SK-N-MC (cell line): ENCODE measurements around the gene PLD3.

ENCODE experiments used
- DNase-seq: peaks from one replicate; pipeline ENCODE4 v3.0.0-alpha.2; 2011; ENCODE audit warnings: low read depth, low spot score
- H3K27ac ChIP-seq: fragments of 200-600 bp; sonication (generic); 2 replicates; pipeline ENCODE4 v1.5.1; 2016; ENCODE audit warnings: mixed run types
- H3K36me3 ChIP-seq: fragments of 200-600 bp; sonication (generic); 2 replicates; pipeline ENCODE4 v1.6.1; 2017; ENCODE audit warnings: antibody characterized with exemption, low read length, mixed read lengths; ENCODE audit not compliant: insufficient read depth
- H3K4me3 ChIP-seq: fragments of 200-600 bp; sonication (generic); 2 replicates; pipeline ENCODE4 v1.5.1; 2016
- H3K9ac ChIP-seq: fragments of 200-600 bp; sonication (generic); 2 replicates; pipeline ENCODE4 v1.8.0; 2017; ENCODE audit warnings: mixed run types, mixed read lengths; ENCODE audit not compliant: insufficient read length
- H3K9me3 ChIP-seq: fragments of 200-600 bp; sonication (generic); 2 replicates; pipeline ENCODE4 v1.6.1; 2017; ENCODE audit warnings: low read depth, mild to moderate bottlenecking, antibody characterized with exemption, low read length, moderate library complexity, mixed read lengths
- EZH2 ChIP-seq: fragments of 200-600 bp; sonication (generic); IDR thresholded peaks from one replicate; pipeline ENCODE4 v1.6.1; 2017; ENCODE audit warnings: antibody characterized with exemption
- FOXP2 ChIP-seq: optimal IDR thresholded peaks from 2 replicates; pipeline ENCODE3; 2011; ENCODE audit warnings: mild to moderate bottlenecking, moderate library complexity; ENCODE audit not compliant: insufficient read depth; ENCODE audit errors: extremely low read length, control extremely low read depth
- POLR2AphosphoS5 ChIP-seq: IDR thresholded peaks from 2 replicates; pipeline ENCODE4 v1.6.1; 2012; ENCODE audit warnings: mild to moderate bottlenecking, low read depth, low read length, borderline replicate concordance

PLD3 gene

DNA sequence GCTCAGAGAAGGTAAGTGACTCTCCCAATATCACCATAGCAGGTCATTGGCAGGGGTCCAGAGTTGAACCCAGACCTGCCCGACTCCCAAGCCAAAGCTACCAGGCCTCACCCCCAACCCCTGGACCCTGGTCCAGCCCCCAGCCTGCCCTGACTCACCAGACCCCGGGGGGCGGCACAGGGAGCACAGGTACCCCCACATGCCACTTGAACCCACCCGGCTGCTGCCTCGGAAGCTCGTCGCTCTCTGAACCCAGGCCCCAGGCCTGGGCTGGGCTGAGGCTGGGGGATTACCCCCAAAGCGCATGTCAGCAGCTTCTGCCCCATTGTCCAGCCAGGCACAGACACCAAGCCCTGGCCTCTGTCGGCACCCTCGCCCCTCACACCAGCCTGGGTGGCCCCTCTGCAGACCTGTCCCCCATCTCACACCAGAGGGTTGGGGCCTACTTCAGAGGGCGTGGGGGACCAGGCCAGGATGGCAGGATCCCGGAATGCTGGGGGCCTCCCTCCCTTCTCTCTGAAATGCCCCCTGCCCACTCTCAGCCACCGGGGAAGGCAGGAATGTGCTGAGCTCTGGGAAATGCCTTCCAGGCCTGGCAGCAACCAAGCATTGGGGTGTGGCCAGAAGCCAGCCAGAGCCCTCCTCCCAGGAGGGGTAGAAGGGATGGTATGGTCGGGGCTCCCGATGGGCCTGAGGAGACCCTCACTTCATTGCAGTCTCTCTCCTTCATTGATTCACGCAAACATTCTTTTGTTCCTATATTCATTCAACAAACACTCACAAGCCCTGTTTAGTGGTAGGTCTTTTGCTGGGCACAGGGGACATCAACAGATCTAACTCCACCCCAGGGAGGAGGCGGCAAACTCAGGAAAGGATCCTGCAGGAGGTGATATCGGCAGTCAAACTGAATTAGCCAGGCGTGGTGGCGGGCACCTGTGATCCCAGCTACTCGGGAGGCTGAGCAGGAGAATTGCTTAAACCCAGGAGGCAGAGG is 66.3 kb downstream of the PLD3 start:
- no peaks in the 10 kb centered on the region for H3K36me3 ChIP-seq
- TF ChIP-seq FOXP2 (no peak), POLR2AphosphoS5 (no peak), EZH2 (no peak)
- H3K9me3 ChIP-seq: no peaks in the 10 kb centered on the region
- DNase-seq: no peak
- peak overlapping the region; percentile 84 for H3K27ac ChIP-seq
- H3K9ac ChIP-seq: peak overlapping the region; percentile 61
- peak overlapping the region; percentile 47; the same call in 1 of the 2 replicates for H3K4me3 ChIP-seq

DNA sequence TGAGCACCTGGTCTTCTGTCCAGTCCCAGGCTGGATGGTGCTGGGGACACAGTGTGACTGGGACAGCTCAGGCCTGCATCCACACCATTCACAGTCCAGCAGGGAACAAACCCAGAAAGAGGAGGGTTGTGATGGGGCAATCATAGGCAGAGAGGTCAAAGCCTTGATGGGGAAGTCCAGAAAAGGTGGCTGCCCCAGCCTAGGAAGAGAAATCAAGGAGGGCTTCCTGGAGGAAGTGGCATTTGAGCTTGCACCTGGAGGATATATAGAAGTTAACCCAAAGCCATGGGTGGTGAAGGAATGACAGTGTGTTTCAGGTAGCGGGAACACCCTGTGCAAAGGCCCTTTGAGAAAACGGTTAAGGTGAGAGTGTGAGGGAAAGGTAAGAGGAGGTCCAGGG is 67.3 kb downstream of the PLD3 start:
- Histone ChIP-seq H3K9ac (no peak overlapping the region), H3K27ac (no peak overlapping the region)
- TF ChIP-seq POLR2AphosphoS5: no peak

GRCh38 chr19:40416918-40417642 is 68.6 kb downstream of the PLD3 start:
- H3K27ac ChIP-seq: peak overlapping the region; percentile 42; the same call in 1 of the 2 replicates
- no peaks in the 10 kb centered on the region for H3K36me3 ChIP-seq
- peak overlapping the region; percentile 32 for H3K9ac ChIP-seq
- TF ChIP-seq POLR2AphosphoS5: no peak
- TF ChIP-seq FOXP2: no peak
- TF ChIP-seq EZH2: no peak
- no peaks in the 10 kb centered on the region for H3K9me3 ChIP-seq
- H3K4me3 ChIP-seq: no peak overlapping the region
- DNase-seq: no peak

More for the DNA sequence above, 67.3 kb downstream of the PLD3 start:
- no peaks in the 10 kb centered on the region for H3K36me3 ChIP-seq
- H3K9me3 ChIP-seq: no peaks in the 10 kb centered on the region
- H3K4me3 ChIP-seq: no peak overlapping the region
- DNase-seq: no peak

- no peak overlapping the region for H3K9ac ChIP-seq
- no peak overlapping the region for H3K4me3 ChIP-seq
- no peak overlapping the region for H3K27ac ChIP-seq
- peaks cover 2% of the 10 kb centered on the region; the same call in 1 of the 2 replicates for H3K36me3 ChIP-seq
- TF ChIP-seq POLR2AphosphoS5 (no peak), EZH2 (no peak), FOXP2 (no peak)
- H3K9me3 ChIP-seq: no peaks in the 10 kb centered on the region
- DNase-seq: no peak
Measured at GRCh38 chr19:40417643-40417981, 69.1 kb downstream of the PLD3 start.

DNA sequence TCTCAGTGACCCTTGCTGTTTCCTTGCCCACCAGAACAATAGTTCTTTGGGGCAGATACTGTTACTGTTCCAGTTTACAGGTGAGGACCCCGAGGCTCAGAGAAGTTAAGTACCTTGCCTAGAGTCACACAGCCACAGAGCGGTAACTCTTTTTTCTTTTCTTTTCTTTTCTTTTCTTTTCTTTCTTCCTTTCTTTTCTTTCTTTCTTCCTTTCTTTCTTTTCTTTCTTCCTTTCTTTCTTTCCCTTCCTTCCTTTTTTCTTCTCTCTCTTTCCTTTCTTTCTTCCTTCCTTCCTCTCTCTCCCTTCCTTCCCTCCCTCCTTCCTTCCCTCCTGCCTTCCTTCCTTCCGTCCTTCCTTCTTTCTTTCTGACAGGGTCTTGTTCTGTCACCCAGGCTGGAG is 69.5 kb downstream of the PLD3 start:
- no peak overlapping the region for H3K4me3 ChIP-seq
- peak overlapping the region; percentile 3; the same call in 1 of the 2 replicates for H3K27ac ChIP-seq
- H3K36me3 ChIP-seq: peaks cover 6% of the 10 kb centered on the region; the same call in 1 of the 2 replicates
- H3K9me3 ChIP-seq: no peaks in the 10 kb centered on the region
- DNase-seq: no peak
- TF ChIP-seq EZH2 (no peak), FOXP2 (no peak), POLR2AphosphoS5 (no peak)
- no peak overlapping the region for H3K9ac ChIP-seq

- Histone ChIP-seq H3K4me3 (no peak overlapping the region), H3K9ac (no peak overlapping the region), H3K36me3 (peaks cover 6% of the 10 kb centered on the region; the same call in 1 of the 2 replicates), H3K27ac (no peak overlapping the region), H3K9me3 (no peaks in the 10 kb centered on the region)
- DNase-seq: no peak
- TF ChIP-seq POLR2AphosphoS5 (no peak), FOXP2 (no peak), EZH2 (no peak)
Measured at GRCh38 chr19:40419066-40419612, 70.6 kb downstream of the PLD3 start.

- Histone ChIP-seq H3K36me3 (peaks cover 6% of the 10 kb centered on the region; the same call in 1 of the 2 replicates), H3K9me3 (no peaks in the 10 kb centered on the region), H3K4me3 (no peak overlapping the region), H3K9ac (no peak overlapping the region), H3K27ac (no peak overlapping the region)
- DNase-seq: no peak
- TF ChIP-seq POLR2AphosphoS5 (no peak), EZH2 (no peak), FOXP2 (no peak)
Measured at GRCh38 chr19:40419780-40420179, 71.3 kb downstream of the PLD3 start.

GRCh38 chr19:40420451-40420765 is 71.9 kb downstream of the PLD3 start:
- no peak overlapping the region for H3K9ac ChIP-seq
- DNase-seq: no peak
- TF ChIP-seq FOXP2 (no peak), POLR2AphosphoS5 (no peak), EZH2 (no peak)
- H3K36me3 ChIP-seq: peaks cover 6% of the 10 kb centered on the region; the same call in 1 of the 2 replicates
- no peak overlapping the region; the same call in 1 of the 2 replicates for H3K27ac ChIP-seq
- H3K4me3 ChIP-seq: peak overlapping the region; percentile 85
- no peaks in the 10 kb centered on the region for H3K9me3 ChIP-seq
